Esophagus (tissue), 2 donors: ENCODE measurements around the gene C22orf31. TPM values are rescaled to one million over a fixed set of nuclear protein-coding genes. Genes with fewer than 3 reads are reported as not detected.
A peak's percentile ranks its signal among the peaks of the same experiment; 100 is the strongest.

Experiments
- H3K27ac ChIP-seq, 2 donors: one replicate each; pipeline ENCODE4 v1.5.1; 2013; ENCODE audit warnings: low read depth in 2 of 2, mild to moderate bottlenecking in 2 of 2, inconsistent platforms in 1 of 2, low read length in 1 of 2, moderate library complexity in 1 of 2
- H3K27me3 ChIP-seq, 2 donors: one replicate each; pipeline ENCODE4 v1.6.1; 2013; ENCODE audit warnings: low read length in 2 of 2, control low read depth in 1 of 2, mild to moderate bottlenecking in 1 of 2; ENCODE audit not compliant: insufficient read depth in 2 of 2, control insufficient read depth in 1 of 2
- H3K36me3 ChIP-seq, 2 donors: one replicate each; pipeline ENCODE4 v1.6.1; 2013; ENCODE audit warnings: low read length in 1 of 2; ENCODE audit not compliant: control insufficient read depth in 2 of 2, insufficient read depth in 2 of 2
- H3K4me1 ChIP-seq, 2 donors: one replicate each; pipeline ENCODE4 v1.6.1; 2013; ENCODE audit warnings: low read length in 1 of 2; ENCODE audit not compliant: control insufficient read depth in 2 of 2, insufficient read depth in 2 of 2
- H3K4me3 ChIP-seq, 2 donors: one replicate each; pipeline ENCODE4 v1.5.1; 2013; ENCODE audit warnings: low read length in 2 of 2, mild to moderate bottlenecking in 2 of 2, low read depth in 1 of 2, moderate library complexity in 1 of 2
- H3K9me3 ChIP-seq, 2 donors: one replicate each; pipeline ENCODE4 v1.6.1; 2013; ENCODE audit warnings: mild to moderate bottlenecking in 2 of 2, low read depth in 1 of 2, low read length in 1 of 2, moderate library complexity in 1 of 2; ENCODE audit not compliant: control insufficient read depth in 2 of 2, insufficient read depth in 1 of 2
- WGBS, 2 donors: extraction: QIAGEN DNeasy Blood & Tissue Kit; methylation state at CpG; one replicate each; pipeline ENCODE4 v1.1.7; 2013; 5-methylcytosine and 5-hydroxymethylcytosine counted together
- polyA plus RNA-seq, 2 donors: library from polyadenylated mRNA; stranded (reverse); fragments of 200-250 nt; gene quantifications; one replicate each; pipeline ENCODE4 v1.2.3, GENCODE V29; 2013
- donor health status: healthy with polysubstance abuse.
- donor health status: Bipolar disorder and iron deficiency.

The C22orf31 gene
- polyA plus RNA-seq, 2 donors, result 0.13 to 0.26 TPM

GRCh38 chr22:29095459-29095858 is 33.8 kb upstream of the C22orf31 start:
- H3K36me3 ChIP-seq, result peaks cover 7 to 13% of the 10 kb centered on the region in 2 donors
- no peak overlapping the region for H3K4me3 ChIP-seq
- H3K27ac ChIP-seq, result no peak overlapping the region
- no peaks in the 10 kb centered on the region for H3K27me3 ChIP-seq
- 70 to 80% methylated on average over 2 of the region's 2 CpGs for WGBS, 2 donors
- no peaks in the 10 kb centered on the region for H3K4me1 ChIP-seq
- no peaks in the 10 kb centered on the region for H3K9me3 ChIP-seq

GRCh38 chr22:29093501-29094300 is 32.1 kb upstream of the C22orf31 start:
- no peaks in the 10 kb centered on the region for H3K9me3 ChIP-seq
- no peaks in the 10 kb centered on the region for H3K27me3 ChIP-seq
- WGBS, 2 donors, result 63 to 66% methylated on average over 4 of the region's 4 CpGs
- H3K4me1 ChIP-seq, result no peaks in the 10 kb centered on the region
- H3K36me3 ChIP-seq, result peaks cover 4 to 11% of the 10 kb centered on the region in 2 donors
- H3K27ac ChIP-seq, result peak overlapping the region in 1 of 2 donors; percentile 15
- no peak overlapping the region for H3K4me3 ChIP-seq

- Histone ChIP-seq H3K9me3 (no peaks in the 10 kb centered on the region), H3K27me3 (no peaks in the 10 kb centered on the region), H3K4me1 (no peaks in the 10 kb centered on the region), H3K36me3 (peaks cover 3 to 11% of the 10 kb centered on the region in 2 donors), H3K27ac (no peak overlapping the region), H3K4me3 (no peak overlapping the region)
- 88 to 89% methylated on average over 1 of the region's 1 CpG for WGBS, 2 donors
These were observed 31.4 kb upstream of the C22orf31 start for GRCh38 chr22:29093030-29093429.

- H3K27ac ChIP-seq, result no peak overlapping the region
These were observed 30.6 kb upstream of the C22orf31 start for GRCh38 chr22:29092243-29092642.

GRCh38 chr22:29090039-29090438 is 28.4 kb upstream of the C22orf31 start:
- H3K27ac ChIP-seq, result peak overlapping the region in 1 of 2 donors; percentile 10
- no peaks in the 10 kb centered on the region for H3K4me1 ChIP-seq
- H3K4me3 ChIP-seq, result no peak overlapping the region
- no peaks in the 10 kb centered on the region for H3K9me3 ChIP-seq
- peaks cover 3 to 4% of the 10 kb centered on the region in 2 donors for H3K36me3 ChIP-seq
- 68 to 72% methylated on average over 3 of the region's 3 CpGs for WGBS, 2 donors
- H3K27me3 ChIP-seq, result no peaks in the 10 kb centered on the region

More at GRCh38 chr22:29092243-29092642, 30.6 kb upstream of the C22orf31 start:
- WGBS, 2 donors, result 64 to 75% methylated on average over 4 of the region's 4 CpGs
- no peaks in the 10 kb centered on the region for H3K9me3 ChIP-seq
- no peak overlapping the region for H3K4me3 ChIP-seq
- H3K27me3 ChIP-seq, result no peaks in the 10 kb centered on the region
- peaks cover 3 to 11% of the 10 kb centered on the region in 2 donors for H3K36me3 ChIP-seq
- no peaks in the 10 kb centered on the region for H3K4me1 ChIP-seq

GRCh38 chr22:29089507-29089906 is 27.9 kb upstream of the C22orf31 start:
- Histone ChIP-seq H3K36me3 (peaks cover 0 to 3% of the 10 kb centered on the region in 2 donors), H3K27ac (no peak overlapping the region), H3K4me3 (no peak overlapping the region), H3K9me3 (no peaks in the 10 kb centered on the region), H3K27me3 (no peaks in the 10 kb centered on the region), H3K4me1 (no peaks in the 10 kb centered on the region)
- 62% methylated on average over 3 of the region's 3 CpGs for WGBS, 2 donors

- no peak overlapping the region for H3K27ac ChIP-seq
- peaks cover 0 to 3% of the 10 kb centered on the region in 2 donors for H3K36me3 ChIP-seq
- H3K27me3 ChIP-seq, result no peaks in the 10 kb centered on the region
- WGBS, 2 donors, result 93 to 94% methylated on average over 3 of the region's 3 CpGs
- no peaks in the 10 kb centered on the region for H3K4me1 ChIP-seq
- H3K9me3 ChIP-seq, result no peaks in the 10 kb centered on the region
- H3K4me3 ChIP-seq, result no peak overlapping the region
These were observed 27.2 kb upstream of the C22orf31 start for GRCh38 chr22:29088809-29089208.

- H3K4me1 ChIP-seq, result no peaks in the 10 kb centered on the region
These were observed 25.4 kb upstream of the C22orf31 start for GRCh38 chr22:29087012-29087411.

GRCh38 chr22:29083933-29084591 is 22.4 kb upstream of the C22orf31 start:
- no peak overlapping the region for H3K4me3 ChIP-seq
- H3K36me3 ChIP-seq, result no peaks in the 10 kb centered on the region
- H3K27me3 ChIP-seq, result no peaks in the 10 kb centered on the region
- 73 to 80% methylated on average over 5 of the region's 5 CpGs for WGBS, 2 donors
- no peak overlapping the region for H3K27ac ChIP-seq
- H3K9me3 ChIP-seq, result no peaks in the 10 kb centered on the region
- H3K4me1 ChIP-seq, result no peaks in the 10 kb centered on the region

More at GRCh38 chr22:29087012-29087411, 25.4 kb upstream of the C22orf31 start:
- Histone ChIP-seq H3K4me3 (no peak overlapping the region), H3K27ac (no peak overlapping the region), H3K27me3 (no peaks in the 10 kb centered on the region), H3K9me3 (no peaks in the 10 kb centered on the region), H3K36me3 (no peaks in the 10 kb centered on the region)
- WGBS, 2 donors, result 93 to 95% methylated on average over 2 of the region's 2 CpGs
